Adrenal gland (tissue), 12 donors: ENCODE measurements around the gene LMF2. TPM values are rescaled to one million over a fixed set of nuclear protein-coding genes. Genes with fewer than 3 reads are reported as not detected.

Experiments used
- DNase-seq, 7 donors: peaks; one replicate each; pipeline ENCODE4 v3.0.0-alpha.2; 2019 to 2020
- H3K27ac ChIP-seq, 5 donors: fragments of 200-600 bp; sonication (generic) in 4 of 5; 1 replicate in 3 of 5; 2 replicates in 2 of 5; pipeline versions ENCODE4 v1.5.1 to v1.8.0; 2016 to 2020; ENCODE audit warnings: mild to moderate bottlenecking in 1 of 5
- H3K27me3 ChIP-seq: fragments of 200-600 bp; 2 replicates; pipeline ENCODE4 v1.8.0; 2021
- H3K36me3 ChIP-seq, 2 donors: fragments of 200-600 bp; replicated peaks in 1 of 2; 1 replicate in 1 of 2; 2 replicates in 1 of 2; pipeline versions ENCODE4 v1.5.1 to v1.8.0; 2018 to 2022
- H3K4me1 ChIP-seq, 2 donors: fragments of 200-600 bp; replicated peaks in 1 of 2; 1 replicate in 1 of 2; 2 replicates in 1 of 2; pipeline versions ENCODE4 v1.5.1 to v1.8.0; 2018 to 2021
- H3K4me3 ChIP-seq, 4 donors: fragments of 200-600 bp; sonication (generic) in 3 of 4; one replicate each; pipeline ENCODE4 v1.5.1; 2016 to 2018
- H3K9me3 ChIP-seq, 3 donors: fragments of 200-600 bp; sonication (generic) in 1 of 3; replicated peaks in 1 of 3; 1 replicate in 2 of 3; 2 replicates in 1 of 3; pipeline versions ENCODE4 v1.5.1 to v1.8.0; 2016 to 2021
- POLR2A ChIP-seq, 2 donors: fragments of 450-650 bp; IDR thresholded peaks; one replicate each; pipeline ENCODE4 v1.6.1; 2017; ENCODE audit warnings: antibody characterized with exemption in 2 of 2, mild to moderate bottlenecking in 2 of 2, moderate library complexity in 1 of 2
- WGBS, 4 donors: extraction: QIAGEN DNeasy Blood & Tissue Kit in 2 of 4; methylation state at CpG; one replicate each; pipeline versions ENCODE4 v1.1.5 to v1.1.7; 2013 to 2017; 5-methylcytosine and 5-hydroxymethylcytosine counted together
- intact Hi-C, 2 donors: fragments of 100-400 bp; cut with DNase I; formaldehyde crosslinking; loops; one replicate each; pipeline versions ENCODE4 v1.14.1 to v1.15.0; 2022 to 2023
- polyA plus RNA-seq, 3 donors: library from polyadenylated mRNA; stranded (reverse); fragments of 200-250 nt in 2 of 3; fragments of 350-450 nt in 1 of 3; fragmentation: Illumina TruSeq in 1 of 3; extraction: RNeasy Lipid Tissue Mini Kit (QIAGEN cat#74804) in 1 of 3; gene quantifications; one replicate each; pipeline ENCODE4 v1.2.3, GENCODE V29; 2013 to 2014
- total RNA-seq, 9 donors: library from RNA; depleted of rRNA in 4 of 9; stranded (reverse); fragments of >200 nt in 4 of 9; fragments of 120-200 nt in 1 of 9; fragmentation: NEBNext Ultra II Directional in 1 of 9; extraction: Animal tissue kit (Norgen Biotek cat#: 25700) in 1 of 9; gene quantifications; one replicate each; pipeline versions ENCODE4 v1.1.0 to v1.2.4, GENCODE V29; 2013 to 2023
- TF ChIP-seq, protein P1 (sequence below), 6 experiments: fragments of 450-650 bp in 4 of 6; fragments of 200-600 bp in 2 of 6; sonication (generic) in 1 of 6; IDR thresholded peaks; 1 replicate in 5 of 6; 2 replicates in 1 of 6; pipeline versions ENCODE4 v1.5.1 to v1.8.0; 2016 to 2021; ENCODE audit warnings: antibody characterized with exemption in 6 of 6, mild to moderate bottlenecking in 2 of 6, moderate library complexity in 1 of 6
- donor health status: healthy with polysubstance abuse.
- donor health status: Bipolar disorder and iron deficiency.
- donor health status: DM: yes; HTN: yes; CAD: no.
- donor health status: DM: no; HTN: no; CAD: no.
- donor health status: DM: no; HTN: no; CAD: no.
- donor health status: DM: yes; HTN: yes; CAD: no.

LMF2 gene
- total and polyA plus RNA-seq, 12 donors = 6.3 to 120 (median 78.3) TPM

DNA sequence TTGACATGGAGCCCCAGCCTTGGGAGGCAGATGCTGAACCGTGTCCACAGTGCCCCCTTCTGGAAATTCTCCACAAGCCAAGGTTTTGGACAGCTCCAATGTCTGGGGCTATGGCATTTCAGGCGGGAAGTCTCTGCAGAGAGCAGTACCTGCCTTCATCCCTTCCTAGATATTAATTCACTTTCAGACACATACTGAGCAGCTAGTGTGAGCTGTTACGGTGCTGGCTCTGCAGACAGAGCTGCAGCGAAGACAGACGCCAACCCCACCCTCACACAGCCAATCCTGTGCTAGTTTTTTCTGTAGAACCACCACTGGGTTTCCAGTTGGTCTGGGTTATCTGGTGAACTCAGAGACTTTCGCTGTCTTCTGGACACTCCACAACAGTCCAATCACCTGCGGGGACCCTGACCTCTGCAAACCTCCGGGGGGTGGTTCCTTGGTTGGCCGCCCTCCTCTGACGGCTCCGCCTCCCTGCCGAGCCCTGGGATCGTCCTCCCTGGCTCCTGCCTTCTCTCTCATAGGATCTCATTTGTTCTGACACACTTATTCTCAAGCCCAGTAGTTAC is 9.1 kb downstream of the LMF2 start:
- Histone ChIP-seq H3K9me3 (no peaks in the 10 kb centered on the region), H3K4me3 (no peak overlapping the region), H3K4me1 (peaks cover 0 to 4% of the 10 kb centered on the region in 2 donors), H3K27me3 (no peaks in the 10 kb centered on the region), H3K27ac (no peak overlapping the region), H3K36me3 (peaks cover 0 to 10% of the 10 kb centered on the region in 2 donors)
- 2 to 16% (median 8%) methylated on average over 13 of the region's 13 CpGs for WGBS, 4 donors
- peak; percentile 70 to 88 (median 76) for DNase-seq
- intact Hi-C loops = no loop called here
- TF ChIP-seq, protein P1, sequence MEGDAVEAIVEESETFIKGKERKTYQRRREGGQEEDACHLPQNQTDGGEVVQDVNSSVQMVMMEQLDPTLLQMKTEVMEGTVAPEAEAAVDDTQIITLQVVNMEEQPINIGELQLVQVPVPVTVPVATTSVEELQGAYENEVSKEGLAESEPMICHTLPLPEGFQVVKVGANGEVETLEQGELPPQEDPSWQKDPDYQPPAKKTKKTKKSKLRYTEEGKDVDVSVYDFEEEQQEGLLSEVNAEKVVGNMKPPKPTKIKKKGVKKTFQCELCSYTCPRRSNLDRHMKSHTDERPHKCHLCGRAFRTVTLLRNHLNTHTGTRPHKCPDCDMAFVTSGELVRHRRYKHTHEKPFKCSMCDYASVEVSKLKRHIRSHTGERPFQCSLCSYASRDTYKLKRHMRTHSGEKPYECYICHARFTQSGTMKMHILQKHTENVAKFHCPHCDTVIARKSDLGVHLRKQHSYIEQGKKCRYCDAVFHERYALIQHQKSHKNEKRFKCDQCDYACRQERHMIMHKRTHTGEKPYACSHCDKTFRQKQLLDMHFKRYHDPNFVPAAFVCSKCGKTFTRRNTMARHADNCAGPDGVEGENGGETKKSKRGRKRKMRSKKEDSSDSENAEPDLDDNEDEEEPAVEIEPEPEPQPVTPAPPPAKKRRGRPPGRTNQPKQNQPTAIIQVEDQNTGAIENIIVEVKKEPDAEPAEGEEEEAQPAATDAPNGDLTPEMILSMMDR (IDR thresholded peaks at IDR 0.05) = peak; percentile 46 to 69 (median 58)
- no peak for TF ChIP-seq POLR2A (IDR thresholded peaks at IDR 0.05)

DNA sequence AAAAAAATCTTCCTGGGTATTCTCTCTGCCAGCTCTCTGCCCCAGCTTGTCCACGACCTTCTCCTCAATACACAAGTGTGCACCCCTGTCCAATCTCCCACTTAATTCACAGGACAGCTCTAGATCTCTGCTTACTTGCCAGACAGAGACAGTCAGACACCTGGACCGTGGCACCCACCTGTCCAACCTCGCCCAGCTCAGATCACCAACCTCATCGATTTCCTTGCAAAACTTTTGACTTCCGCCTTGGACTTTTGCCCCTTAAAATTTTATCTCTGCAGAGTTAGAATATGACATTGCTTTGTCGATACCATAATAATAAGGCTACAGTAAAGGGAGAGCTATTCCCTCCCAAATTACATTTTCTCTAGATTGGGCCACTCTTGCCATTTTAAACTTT is 10.4 kb downstream of the LMF2 start:
- TF ChIP-seq, protein P1 (IDR thresholded peaks at IDR 0.05) = no peak
- no peak for TF ChIP-seq POLR2A (IDR thresholded peaks at IDR 0.05)
- H3K9me3 ChIP-seq = no peaks in the 10 kb centered on the region
- 83 to 92% (median 86%) methylated on average over 6 of the region's 6 CpGs for WGBS, 4 donors
- peaks cover 0 to 4% of the 10 kb centered on the region in 2 donors for H3K4me1 ChIP-seq
- intact Hi-C loops = no loop called here
- DNase-seq = no peak
- no peak overlapping the region for H3K4me3 ChIP-seq
- no peak overlapping the region for H3K27ac ChIP-seq
- no peaks in the 10 kb centered on the region for H3K27me3 ChIP-seq
- no peaks in the 10 kb centered on the region for H3K36me3 ChIP-seq

DNA sequence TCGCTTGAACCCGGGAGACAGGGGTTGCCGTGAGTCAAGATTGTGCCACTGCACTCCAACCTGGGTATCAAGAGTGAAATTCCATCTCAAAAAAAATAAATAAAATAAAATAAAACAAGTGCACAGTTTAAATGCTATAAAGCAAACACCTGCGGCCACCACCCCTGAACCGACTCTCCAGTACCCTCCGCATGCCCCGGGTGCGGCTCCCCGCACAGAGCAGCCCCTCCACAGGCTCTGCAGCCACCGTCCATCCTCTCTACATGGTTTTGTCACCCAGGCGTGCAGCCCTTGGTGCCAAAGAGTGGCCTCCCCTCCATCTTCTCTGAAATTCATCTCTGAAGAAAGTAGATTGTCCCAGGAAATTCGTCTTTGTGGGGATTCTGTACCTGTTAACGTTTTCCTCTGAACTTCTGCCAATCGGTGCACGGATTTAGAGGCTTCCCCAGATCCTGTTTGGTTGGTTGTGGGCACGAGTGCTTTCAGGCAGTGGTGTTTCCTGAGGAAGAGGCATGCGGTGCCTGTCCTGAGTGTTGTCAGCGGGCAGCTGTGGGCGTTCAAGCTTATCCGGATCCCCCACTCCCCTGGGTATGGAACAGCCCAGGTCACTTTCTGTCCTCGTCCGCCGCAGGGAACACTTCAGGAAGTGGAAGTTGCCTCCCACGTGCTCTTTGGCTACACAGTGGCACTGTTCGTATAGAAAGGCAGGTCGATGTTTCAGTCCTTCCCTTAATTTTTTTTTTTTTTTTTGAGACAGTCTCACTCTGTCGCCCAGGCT is 16.8 kb downstream of the LMF2 start:
- Histone ChIP-seq H3K4me1 (no peaks in the 10 kb centered on the region), H3K9me3 (no peaks in the 10 kb centered on the region), H3K4me3 (no peak overlapping the region), H3K27me3 (no peaks in the 10 kb centered on the region), H3K36me3 (no peaks in the 10 kb centered on the region), H3K27ac (no peak overlapping the region)
- no peak for DNase-seq
- intact Hi-C loops = no loop called here
- 66 to 75% (median 70%) methylated on average over 24 to 27 of the region's 27 CpGs for WGBS, 4 donors
- TF ChIP-seq, protein P1 (IDR thresholded peaks at IDR 0.05) = no peak
- no peak for TF ChIP-seq POLR2A (IDR thresholded peaks at IDR 0.05)

DNA sequence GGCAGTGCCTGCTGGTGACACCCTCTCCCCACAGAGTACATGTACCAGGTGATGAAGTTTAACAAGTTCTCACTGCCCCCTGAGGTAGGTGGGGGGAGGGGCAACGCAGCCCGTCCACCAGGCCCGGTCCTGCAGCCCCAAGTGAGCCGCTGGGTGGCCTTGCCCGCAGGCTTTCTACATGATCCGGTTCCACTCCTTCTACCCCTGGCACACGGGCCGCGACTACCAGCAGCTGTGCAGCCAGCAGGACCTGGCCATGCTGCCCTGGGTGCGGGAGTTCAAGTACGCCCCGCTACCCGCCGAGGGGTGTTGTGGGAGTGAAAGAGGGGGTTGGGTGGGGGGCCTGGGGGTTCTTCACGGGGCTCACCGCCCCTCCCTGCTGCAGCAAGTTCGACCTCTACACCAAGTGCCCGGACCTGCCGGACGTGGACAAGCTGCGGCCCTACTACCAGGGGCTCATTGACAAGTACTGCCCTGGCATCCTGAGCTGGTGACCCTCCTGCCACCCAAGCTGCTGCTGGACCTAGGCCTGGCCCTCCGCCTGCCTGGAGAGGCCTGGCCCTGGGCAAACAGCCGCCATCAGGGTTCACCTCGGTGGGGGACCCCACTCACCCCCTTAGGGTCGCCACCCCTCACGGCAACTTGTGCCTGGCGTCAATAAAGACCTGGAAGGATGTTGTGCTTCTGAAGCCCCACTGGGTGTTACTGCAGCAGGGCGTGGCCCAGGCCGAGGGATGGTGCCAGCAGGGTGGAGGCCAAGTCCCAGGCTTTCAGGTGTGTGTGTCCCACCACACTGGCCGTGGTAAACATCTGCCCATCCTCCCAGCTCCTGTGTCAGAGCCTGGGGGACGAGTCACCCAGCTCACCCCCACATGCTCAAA is 17.9 kb downstream of the LMF2 start:
- H3K36me3 ChIP-seq = no peaks in the 10 kb centered on the region
- no peak for DNase-seq
- H3K27me3 ChIP-seq = no peaks in the 10 kb centered on the region
- no peak overlapping the region for H3K4me3 ChIP-seq
- H3K27ac ChIP-seq = no peak overlapping the region
- H3K9me3 ChIP-seq = no peaks in the 10 kb centered on the region
- no peak for TF ChIP-seq POLR2A (IDR thresholded peaks at IDR 0.05)
- TF ChIP-seq, protein P1 (IDR thresholded peaks at IDR 0.05) = no peak
- 62 to 83% (median 74%) methylated on average over 4 to 31 of the region's 31 CpGs for WGBS, 4 donors
- intact Hi-C loops = no loop called here
- no peaks in the 10 kb centered on the region for H3K4me1 ChIP-seq
